GM18508 (cell line): ENCODE measurements around the gene KRTAP4-16.
"Not testable (repeated sequence)": the region's sequence is repeated elsewhere in the genome, so short reads cannot be mapped to it uniquely, and the experiment has no call there.

ENCODE experiments used
- ATAC-seq: cut with Tn5 transposase; IDR thresholded peaks from one replicate; pipeline ENCODE4 v1.9.1; 2021; ENCODE audit warnings: moderate number of reproducible peaks; ENCODE audit not compliant: insufficient read depth, unreplicated experiment

KRTAP4-16 gene

DNA sequence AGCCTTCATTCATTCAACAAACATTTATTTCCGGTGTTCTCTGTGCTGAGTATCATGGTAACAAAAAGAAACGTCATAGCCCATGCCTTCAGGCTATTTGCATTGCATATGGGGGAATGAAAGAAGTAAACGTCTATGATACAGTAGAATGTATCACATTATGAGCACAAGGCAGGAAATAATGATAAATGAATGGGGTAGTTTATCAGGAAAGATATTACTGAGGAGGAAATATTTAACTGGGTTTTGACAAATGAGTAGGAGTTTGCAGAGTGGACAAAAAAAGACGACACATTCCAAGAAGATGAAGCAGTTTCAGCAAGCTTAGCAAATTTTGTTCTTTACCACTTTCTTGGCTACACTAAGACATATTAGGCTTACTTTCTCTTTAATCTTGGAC is 19.4 kb downstream of the KRTAP4-16 start:
- ATAC-seq, result no peak

DNA sequence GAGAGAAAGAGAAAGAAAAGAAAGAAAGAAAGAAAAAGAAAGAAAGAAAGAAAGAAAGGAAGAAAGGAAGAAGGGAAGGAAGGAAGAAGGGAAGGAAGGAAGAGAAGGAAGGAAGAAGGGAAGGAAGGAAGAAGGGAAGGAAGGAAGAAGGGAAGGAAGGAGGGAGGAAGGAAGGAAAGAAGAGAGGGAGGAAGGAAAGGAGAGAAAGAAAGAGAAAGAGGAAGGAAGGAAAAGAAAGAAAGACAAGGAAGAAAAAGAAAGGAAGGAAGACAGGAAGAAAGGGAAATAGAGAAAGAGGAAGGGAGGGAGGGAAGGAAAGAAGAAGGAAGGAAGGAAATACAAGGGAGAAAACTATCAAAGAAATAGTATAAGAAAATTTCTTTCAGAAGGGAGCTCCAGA is 25.2 kb downstream of the KRTAP4-16 start:
- ATAC-seq, result no peak

DNA sequence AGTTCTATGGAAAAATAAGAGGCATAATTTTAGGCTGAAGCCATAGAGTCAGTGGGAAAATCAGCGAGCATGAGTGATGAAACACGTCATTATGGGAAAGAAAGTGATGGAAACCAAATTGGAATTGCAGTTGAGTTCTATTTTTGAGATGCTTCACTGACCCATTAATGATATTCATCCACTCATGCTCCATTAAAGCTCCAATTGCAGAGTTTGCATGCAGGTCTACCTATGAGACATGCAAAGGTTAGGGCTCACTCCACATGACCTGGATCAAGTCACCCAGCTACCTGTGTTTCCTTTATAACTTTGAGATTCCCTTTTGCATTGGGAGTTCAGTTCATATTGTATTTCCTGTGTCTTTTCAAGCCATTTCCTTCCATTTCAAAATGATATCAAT is 28.3 kb downstream of the KRTAP4-16 start:
- no peak for ATAC-seq

DNA sequence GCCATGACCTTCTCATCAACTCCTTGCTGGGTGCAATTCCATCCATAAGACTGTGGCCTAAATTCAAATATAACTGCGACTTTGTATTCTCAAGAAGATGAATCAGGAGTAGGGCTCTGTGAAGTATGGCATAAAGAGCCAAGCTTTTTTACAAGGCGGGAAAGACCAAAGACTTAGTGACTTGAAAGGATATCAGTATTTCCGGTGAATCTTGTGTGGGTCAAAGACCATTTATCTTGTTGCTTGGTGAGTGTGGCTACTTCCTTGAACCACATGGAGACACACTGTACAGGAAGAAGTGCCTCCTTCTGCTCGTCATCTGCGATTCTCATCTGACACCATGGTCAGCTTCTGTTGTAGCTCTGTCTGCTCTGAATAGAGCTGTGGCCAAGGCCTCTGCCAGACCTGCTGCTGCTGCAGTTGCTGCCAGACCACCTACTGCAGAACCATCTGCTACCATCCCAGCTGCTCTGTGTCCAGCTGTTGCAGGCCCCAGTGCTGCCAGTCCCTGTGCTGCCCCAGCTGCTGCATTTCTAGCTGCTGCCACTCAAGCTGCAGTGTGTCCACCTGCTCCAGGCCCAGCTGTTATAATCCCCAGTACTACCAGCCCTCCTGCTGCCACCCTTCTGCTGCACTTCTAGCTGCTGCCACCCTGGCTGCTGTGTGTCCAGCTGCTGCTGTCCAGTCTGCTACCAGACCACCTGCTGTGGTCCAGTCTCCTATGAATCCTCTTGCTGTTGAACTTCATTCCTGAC is 30.2 kb downstream of the KRTAP4-16 start:
- no peak for ATAC-seq

DNA sequence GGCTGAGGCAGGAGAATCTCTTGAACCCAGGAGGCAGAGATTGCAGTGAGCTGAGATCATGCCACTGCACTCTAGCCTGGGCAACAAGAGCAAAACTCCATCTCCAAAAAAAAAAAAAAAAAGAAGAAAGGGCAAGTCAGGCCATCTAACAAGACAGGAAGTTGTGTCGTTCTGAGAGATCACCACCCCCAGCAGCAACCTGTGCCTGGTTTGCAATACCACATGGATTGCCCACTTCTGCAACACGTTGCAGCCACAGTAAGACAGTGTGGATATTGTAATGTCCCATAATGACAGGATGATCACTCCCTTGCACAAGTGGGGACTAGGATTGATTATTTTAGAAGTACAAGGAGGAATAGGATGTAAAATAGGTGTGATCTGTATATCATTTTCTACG is 33.0 kb downstream of the KRTAP4-16 start:
- ATAC-seq, result no peak

DNA sequence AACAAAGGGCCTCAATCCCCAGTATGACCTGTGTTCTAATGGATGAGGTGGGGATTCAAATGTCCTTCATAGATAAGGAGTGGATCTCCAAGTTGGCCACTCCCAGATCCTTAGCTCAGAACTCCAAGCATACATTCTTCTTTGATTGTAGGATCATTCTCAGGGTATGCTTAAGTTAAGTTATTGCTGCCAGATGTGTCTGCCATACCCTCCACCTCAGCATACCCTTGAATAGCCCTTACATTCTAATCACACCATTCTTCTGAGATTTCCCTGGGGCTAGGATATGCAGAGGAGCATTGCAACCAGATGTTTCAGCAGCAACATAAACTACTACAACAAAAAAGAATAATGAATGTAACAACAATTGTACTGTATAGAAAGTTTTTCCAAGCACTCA is 34.7 kb downstream of the KRTAP4-16 start:
- ATAC-seq, result no peak

DNA sequence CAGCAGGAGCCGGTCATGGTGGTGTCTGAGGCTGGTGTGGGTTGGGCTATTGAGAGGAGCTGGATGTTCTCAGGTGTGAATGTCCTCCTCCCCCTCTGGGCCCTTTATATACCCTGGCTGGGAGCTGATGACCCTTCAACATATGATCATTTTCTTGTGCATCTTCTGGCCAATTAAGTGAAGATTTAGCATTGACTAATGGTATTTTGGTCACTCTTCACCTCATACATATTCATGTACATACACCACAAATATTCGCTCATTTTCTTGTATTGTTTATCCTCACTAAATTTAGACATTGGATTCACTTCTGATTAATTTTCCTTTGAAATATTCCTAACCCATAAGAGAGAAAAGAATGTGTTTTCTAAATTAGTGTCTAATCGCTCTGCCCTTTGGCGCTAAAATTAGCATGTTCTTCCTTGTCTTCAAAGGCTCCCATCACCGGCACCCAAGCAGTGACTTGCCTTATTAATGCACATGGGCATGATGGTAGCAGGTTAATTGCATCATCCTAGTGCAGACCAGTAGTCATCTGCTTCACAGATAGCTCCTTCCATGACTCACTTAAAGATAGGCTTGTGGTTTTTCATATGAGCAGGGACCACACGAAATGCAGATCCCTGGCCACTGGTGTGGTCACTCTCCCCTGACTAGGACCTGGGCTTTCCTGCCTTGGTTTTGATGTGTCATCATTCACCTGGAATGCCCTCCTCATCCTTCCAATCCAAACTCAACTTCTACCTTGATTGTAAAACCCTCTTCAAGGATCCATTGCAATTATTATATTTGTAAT is 36.0 kb downstream of the KRTAP4-16 start, which contains the start of gene KRTAP2-4:
TSS of gene KRTAP2-4 (minus strand) at position 51 of the 796 bp plus-strand sequence. CDS start at position 17, 34 bp downstream.
- no peak for ATAC-seq

DNA sequence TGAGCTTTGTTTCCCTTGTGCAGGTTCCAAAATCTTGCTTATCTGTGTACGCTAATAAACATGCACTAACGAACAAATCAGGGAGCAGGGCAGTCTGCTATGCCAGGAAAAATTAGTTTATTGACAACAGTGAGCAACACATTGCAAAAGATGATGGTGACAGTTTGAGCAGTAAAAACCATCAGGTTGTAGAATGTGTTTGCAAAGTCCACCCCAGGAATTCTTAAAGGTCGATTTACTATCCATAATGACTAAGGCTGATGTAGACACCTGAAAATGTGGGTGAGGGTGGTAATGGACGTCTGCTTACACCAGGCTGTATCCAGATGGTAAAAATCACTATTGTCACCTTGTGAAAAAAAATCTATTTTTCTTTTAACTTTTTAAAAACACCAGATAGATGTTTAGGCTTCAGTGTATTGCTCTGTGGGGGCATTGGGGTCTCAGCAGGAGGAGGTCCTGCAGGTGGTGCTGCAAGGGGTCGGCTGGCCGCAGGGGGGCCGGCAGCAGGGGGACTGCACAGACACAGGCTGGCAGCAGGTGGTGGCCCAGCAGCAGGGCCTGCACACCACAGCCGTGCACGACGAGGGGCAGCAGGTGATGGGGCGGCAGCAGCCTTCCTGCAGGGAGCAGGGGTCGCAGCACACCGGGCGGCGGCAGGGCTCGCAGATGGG is 36.9 kb downstream of the KRTAP4-16 start:
- not testable (repeated sequence) for ATAC-seq

DNA sequence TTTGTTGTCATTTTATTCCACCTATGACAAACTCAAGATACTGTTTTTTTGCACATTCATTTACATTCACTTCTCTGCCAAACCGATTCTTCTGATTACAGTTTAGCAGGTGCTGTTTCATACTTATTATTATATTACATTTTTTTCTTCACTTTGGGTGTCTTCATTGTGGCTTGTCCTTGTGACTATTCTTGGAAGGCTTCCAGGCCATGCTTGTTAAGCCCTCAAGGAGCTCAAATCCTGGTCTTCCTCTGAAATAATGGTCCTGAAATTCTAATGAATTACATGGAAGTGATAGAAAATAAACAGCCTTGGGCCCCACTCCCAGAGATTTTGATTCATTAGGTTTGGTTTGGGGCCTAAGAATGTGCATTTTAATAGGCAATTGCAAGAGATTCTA is 37.7 kb downstream of the KRTAP4-16 start:
- no peak for ATAC-seq

DNA sequence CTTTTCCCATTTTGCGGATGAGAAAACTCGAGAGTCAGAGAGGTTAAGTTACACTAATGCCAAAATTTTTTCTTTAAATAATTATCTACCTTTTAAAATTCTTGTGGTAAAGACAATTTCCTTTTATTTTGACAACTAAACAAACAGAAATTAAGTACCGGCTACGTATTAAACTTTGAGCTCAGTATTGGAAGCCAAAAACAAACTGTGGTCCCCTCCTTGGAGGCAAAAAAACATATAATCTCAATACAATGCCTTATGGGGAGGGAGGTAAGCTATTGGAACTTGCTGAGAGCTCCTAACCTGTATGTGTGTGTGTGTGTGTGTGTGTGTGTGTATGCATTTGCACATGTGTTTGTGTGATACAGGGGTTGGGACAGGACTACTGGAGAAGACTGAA is 38.6 kb downstream of the KRTAP4-16 start:
- ATAC-seq, result no peak

DNA sequence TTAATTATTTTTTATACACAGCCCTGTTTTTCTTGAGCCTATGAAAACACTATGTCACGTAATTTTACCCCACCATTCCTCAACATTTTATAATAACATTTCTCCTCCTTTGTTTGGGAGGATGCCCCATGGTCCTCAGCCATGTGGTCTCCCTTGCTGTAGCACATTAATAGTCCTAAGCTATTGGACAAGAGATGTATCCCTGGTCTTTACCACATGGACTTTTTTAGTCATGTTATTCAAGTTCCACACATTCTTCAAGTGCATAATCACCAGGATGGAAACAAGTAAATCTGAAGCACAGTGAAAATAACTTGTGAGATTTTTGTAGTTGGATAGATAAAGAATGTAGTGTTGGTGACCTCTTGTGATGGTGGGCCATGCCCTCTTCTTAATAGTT is 40.0 kb downstream of the KRTAP4-16 start:
- no peak for ATAC-seq

DNA sequence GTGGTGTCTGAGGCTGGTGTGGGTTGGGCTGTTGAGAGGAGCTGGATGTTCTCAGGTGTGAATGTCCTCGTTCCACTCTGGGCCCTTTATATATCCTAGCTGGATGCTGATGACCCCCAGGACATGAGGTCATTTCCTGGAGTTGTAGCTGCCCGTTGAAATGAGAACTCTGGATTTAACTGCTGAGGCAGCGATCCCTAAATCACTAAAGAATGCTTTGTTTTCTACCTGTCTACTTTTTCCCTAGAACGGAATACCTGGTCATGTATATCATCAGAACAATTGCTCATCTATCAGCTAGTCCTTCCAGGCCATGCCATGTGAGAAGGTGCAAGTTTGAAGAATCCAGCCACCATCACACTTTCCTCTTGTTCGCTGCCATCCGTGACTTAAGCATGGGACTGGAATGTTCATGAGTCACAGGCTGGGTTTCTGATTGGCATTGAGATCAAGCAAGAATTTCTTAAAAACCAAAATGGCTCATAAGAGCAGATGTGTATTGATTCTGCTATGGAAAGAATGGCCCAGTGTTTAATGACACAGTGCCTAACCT is 41.9 kb downstream of the KRTAP4-16 start, which contains the start of gene KRTAP2-3:
TSS of gene KRTAP2-3 (minus strand) at position 63 of the 553 bp plus-strand sequence. CDS start 64 bp downstream, outside the sequence.
- no peak for ATAC-seq

DNA sequence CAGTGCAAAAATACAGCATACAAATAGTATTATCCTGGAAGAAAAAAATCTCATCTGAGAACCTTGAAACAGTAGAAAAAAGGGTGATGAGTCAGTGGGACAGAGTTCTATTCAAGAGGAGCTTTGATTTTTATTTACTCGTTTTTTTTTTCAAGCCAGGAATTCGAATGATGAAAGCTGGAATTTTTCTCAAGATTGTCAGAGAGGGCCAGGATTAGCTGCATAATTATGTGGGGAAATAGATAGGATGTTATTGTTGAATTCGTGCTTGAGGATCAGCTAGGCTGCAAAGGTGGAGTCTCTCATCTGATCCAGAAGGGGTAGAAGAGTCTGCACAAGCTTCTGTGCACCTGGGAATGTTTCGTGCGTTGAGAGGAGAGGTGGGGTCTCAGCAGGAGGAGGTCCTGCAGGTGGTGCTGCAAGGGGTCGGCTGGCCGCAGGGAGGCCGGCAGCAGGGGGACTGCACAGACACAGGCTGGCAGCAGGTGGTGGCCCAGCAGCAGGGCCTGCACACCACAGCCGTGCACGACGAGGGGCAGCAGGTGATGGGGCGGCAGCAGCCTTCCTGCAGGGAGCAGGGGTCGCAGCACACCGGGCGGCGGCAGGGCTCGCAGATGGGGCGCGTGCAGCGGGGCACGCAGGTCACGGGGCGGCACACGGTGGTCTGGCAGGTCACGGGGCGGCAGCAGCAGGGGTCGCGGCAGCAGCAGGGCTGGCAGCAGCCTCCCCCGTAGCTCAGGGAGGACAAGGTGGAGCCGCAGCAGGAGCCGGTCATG is 42.5 kb downstream of the KRTAP4-16 start:
- ATAC-seq, result not testable (repeated sequence)

DNA sequence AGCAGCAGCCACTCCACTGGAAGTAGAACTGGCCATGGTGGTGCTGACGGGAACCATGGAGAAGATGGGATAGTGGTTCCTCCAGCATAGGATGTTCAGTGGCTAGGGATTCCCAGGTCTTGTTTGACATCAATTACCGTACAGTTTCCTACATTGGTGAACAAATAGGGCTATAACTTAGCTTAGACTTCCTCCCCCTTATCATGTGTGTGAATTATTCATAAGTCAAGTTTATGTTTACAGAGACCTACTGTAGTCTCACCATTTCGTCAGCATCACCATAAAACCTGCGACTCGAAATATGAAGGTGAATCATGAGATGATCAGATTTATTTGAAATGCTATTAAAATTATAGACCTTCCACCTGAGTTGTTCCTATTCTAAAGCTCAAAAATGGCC is 43.3 kb downstream of the KRTAP4-16 start:
- ATAC-seq, result no peak

DNA sequence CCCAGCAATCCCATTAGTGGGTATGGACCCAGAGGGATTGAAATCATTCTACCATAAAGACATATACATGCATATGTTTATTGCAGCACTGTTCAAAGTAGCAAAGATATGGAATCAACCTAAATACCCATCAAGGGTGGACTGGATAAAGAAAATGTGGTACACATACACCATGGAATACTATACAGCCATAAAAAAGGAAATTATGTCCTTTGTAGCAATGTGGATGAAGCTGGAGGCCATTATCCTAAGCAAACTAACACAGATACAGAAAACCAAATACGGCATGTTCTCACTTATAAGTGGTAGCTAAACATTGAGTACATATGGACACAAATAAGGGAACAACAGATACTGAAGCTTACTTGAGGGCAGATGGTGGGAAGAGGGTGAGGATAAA is 44.5 kb downstream of the KRTAP4-16 start:
- no peak for ATAC-seq

DNA sequence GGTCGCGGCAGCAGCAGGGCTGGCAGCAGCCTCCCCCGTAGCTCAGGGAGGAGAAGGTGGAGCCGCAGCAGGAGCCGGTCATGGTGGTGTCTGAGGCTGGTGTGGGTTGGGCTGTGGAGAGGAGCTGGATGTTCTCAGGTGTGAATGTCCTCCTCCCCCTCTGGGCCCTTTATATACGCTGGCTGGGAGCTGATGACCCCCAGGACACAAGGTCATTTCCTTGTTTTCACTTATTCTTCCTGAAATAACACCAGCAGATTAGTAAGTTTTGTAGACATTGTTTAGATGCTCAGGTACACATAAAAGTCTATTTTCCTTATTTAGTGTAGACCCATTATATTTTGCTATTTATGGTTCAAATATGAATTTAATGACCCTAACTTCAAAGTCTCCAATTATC is 46.9 kb downstream of the KRTAP4-16 start, which contains the start of gene KRTAP2-2:
TSS of gene KRTAP2-2 (minus strand) at position 101 of the 400 bp plus-strand sequence. CDS start at position 82, 19 bp downstream.
- not testable (repeated sequence) for ATAC-seq

DNA sequence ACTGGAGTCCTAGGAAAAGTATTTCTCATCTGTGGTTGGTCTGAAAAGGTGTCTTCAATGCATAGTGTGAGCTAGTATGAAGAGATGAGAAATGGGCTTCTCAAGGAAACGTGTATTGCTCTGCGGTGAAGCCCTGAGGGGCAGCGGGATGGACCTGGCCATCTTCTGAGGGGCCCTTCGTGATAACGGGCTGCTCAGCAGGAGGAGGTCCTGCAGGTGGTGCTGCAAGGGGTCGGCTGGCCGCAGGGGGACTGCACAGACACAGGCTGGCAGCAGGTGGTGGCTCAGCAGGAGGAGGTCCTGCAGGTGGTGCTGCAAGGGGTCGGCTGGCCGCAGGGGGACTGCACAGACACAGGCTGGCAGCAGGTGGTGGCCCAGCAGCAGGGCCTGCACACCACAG is 47.5 kb downstream of the KRTAP4-16 start:
- ATAC-seq, result not testable (repeated sequence)

DNA sequence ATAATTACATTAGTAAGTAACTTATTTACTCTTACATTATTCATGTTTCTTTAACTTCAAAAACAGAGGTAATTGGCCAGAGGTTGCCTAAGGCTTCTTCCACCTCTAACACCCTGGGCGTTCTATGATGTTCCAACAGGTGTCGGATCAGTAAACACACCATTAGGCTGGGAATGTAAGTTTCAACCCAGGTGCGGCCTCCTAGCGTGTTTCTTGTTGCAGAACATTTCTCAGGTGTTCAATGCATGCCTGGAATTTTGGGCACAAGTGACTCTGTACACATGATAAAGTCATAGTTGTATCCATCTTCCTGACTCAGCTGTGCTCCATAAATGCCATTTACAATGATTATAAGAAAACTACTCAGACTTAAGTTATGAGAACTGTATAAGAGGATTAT is 48.0 kb downstream of the KRTAP4-16 start:
- no peak for ATAC-seq

DNA sequence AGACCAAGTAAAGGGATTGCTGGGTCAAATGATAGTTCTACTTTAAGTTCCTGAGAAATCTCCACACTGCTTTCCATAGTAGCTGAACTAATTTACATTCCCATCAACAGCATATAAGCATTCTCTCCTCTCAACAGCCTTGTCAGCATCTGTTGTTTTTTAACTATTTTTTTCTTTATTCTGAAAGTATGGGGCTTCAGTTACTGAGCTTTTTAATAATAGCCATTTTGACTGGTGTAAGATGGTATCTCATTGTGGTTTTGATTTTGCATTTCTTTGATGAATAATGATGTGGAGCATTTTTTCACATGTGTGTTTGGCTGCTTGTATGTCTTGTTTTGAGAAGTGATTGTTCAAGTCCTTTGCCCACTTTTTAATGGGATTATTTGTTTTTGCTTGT is 49.4 kb downstream of the KRTAP4-16 start:
- ATAC-seq, result no peak
